GM18498 (cell line): Measurements from ENCODE around the gene ENTREP1.

Experiments
- ATAC-seq: cut with Tn5 transposase; IDR thresholded peaks from one replicate; pipeline ENCODE4 v1.9.1; 2021; ENCODE audit warnings: mild to moderate bottlenecking, moderate library complexity; ENCODE audit not compliant: unreplicated experiment

ENTREP1 gene

GRCh38 chr9:69363191-69363590 lies 38.2 kb downstream of the ENTREP1 start:
- no peak for ATAC-seq

GRCh38 chr9:69364510-69365150 lies 39.6 kb downstream of the ENTREP1 start:
- no peak for ATAC-seq

GRCh38 chr9:69370430-69370829 lies 45.4 kb downstream of the ENTREP1 start:
- ATAC-seq, result no peak

- ATAC-seq, result no peak
Measured at GRCh38 chr9:69371001-69371400, 46.0 kb downstream of the ENTREP1 start.

- ATAC-seq, result no peak
Measured at GRCh38 chr9:69376651-69377050, 51.6 kb downstream of the ENTREP1 start.

DNA sequence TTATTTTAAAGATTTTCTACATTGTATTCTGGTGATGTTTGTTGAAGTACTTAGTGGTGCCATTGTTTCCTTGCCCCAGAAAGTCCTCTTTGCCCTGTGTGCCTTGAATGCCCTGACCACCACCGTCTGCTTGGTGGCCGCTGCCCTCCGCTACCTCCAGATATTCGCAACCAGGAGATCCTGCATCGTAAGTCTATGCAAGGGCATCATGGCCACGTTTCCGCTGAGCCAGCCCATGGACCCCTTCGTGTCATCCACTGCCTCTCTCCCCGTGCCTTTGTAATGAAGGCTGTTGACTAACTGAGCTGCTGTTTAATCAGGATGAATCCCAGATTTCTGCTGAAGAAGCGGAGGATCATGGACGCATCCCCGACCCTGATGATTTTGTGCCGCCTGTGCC lies 52.3 kb downstream of the ENTREP1 start:
- ATAC-seq, result no peak

DNA sequence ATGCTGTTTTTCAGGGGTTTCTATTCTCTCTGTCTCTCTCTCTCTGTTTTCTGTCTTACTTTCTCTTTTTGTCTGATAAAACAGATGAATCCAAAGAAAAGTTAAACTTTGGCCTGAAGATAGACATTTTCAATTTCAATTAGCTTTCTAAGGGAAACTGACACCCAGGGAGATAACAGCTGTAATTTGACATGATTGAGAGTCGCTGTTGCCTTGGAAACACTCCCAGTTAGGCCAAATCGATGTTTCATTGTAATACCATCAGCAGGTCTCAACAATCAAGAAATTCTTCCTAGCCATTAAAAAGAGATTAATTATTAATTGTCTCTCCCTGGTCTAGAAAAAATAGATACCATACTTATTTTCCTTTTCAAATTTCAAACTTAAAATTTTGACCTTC lies 53.0 kb downstream of the ENTREP1 start:
- no peak for ATAC-seq

GRCh38 chr9:69379270-69379982 lies 54.4 kb downstream of the ENTREP1 start:
- no peak for ATAC-seq

DNA sequence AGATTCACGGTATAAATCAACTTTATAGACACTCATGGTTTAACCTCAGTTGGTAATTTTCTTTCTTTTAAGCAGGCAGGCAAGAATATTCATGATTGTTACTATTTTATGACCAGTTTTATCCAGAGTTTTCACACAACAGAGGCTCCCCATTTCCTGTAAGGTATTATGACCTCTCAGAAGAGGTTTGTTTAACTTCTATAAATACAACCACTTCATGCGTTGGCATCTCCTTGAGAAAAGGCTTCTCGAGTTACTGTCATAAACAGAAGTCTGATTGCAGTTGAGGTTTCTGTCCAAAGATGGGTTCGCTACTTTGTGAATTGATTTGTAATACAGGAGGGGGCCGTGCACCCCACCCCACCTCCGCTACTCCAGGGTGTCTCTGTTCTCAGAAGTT lies 55.3 kb downstream of the ENTREP1 start:
- ATAC-seq, result no peak

GRCh38 chr9:69380811-69381210 lies 55.8 kb downstream of the ENTREP1 start:
- ATAC-seq, result no peak

GRCh38 chr9:69382135-69382534 lies 57.1 kb downstream of the ENTREP1 start:
- no peak for ATAC-seq

- no peak for ATAC-seq
Measured at GRCh38 chr9:69385581-69386033, 60.6 kb downstream of the ENTREP1 start.

DNA sequence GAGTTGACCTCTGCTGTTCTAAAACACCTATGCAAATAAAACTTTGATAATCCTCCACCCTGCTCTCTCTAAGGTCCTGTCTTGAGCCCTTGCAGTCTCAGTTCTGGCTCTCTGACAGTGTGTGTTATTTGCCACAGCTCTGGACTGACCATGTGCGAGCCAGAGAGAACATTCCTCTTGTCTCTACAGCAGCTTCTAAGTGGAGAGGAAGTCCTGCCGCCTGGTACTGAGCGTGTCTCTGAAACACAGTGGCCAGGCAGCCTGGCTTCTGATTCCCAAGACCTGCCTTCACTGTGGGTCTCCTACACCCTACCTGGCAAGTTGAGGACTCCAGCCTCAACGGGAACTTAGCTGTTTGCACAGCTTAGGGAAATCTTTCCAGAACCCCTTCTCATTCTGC lies 61.6 kb downstream of the ENTREP1 start:
- ATAC-seq, result no peak

- ATAC-seq, result no peak
Measured at GRCh38 chr9:69388596-69388995, 63.6 kb downstream of the ENTREP1 start.

- no peak for ATAC-seq
Measured at GRCh38 chr9:69389437-69389995, 64.5 kb downstream of the ENTREP1 start.

GRCh38 chr9:69391487-69391886 lies 66.5 kb downstream of the ENTREP1 start:
- ATAC-seq, result no peak

GRCh38 chr9:69391946-69392345 lies 66.9 kb downstream of the ENTREP1 start:
- ATAC-seq, result no peak

DNA sequence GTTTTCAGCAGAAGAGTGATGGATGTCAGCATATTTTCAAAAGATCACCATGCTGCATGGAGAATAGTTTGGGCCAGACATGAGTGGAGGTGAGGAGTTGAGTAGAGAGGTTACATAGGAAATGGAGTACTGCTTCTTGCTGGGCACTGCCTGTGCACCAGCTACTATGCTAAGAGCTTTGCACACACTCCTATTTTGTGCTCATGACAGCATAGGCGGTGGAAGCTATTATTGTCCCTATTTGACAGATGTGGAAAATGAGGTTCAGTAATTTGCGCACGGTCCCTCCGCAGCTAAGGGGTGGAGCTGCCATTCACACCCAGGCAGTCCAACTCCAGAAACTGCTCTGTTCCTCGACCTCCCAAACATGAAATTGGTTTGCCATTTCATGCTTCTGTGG lies 67.8 kb downstream of the ENTREP1 start:
- ATAC-seq, result no peak

DNA sequence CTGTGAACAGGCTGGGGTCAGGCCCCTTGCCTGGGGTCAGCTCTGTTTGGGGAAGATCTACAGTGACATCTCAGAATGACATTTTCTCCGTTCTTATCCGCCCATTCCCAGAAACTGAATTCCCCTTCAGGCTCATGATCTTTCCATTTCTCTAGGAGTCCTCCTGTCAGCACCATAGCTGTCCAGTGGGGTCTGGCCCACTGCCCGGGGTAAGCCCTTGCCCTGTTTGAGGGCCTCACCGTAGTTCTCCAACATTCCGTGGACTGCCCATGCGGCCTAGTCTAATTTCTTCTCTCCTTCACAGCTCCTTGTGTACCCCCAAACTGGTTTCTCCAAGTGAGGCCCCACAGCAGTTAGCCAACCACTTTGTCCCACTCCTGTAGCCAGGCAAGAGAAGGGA lies 68.4 kb downstream of the ENTREP1 start:
- no peak for ATAC-seq

DNA sequence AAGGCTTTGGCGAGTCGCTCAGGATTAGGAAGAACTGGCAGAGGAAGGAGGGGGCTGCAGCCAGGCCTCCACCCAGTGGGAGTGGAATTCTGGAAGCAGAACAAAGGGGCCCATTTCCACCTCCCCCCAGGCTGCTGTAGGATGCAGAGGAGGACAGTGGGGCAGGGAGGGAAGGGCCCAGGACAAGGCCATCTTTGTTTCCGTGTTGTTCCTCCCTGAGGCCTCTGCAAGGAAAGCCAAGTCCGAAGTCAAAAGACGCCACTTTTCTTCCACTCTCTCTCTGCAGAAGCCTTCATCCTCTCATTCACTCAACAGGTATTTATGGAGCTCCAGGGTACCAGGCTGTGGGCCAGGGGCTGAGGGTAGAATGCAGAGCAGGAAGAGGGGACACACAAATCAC lies 70.7 kb downstream of the ENTREP1 start:
- ATAC-seq, result no peak

- no peak for ATAC-seq
Measured at GRCh38 chr9:69396759-69397158, 71.7 kb downstream of the ENTREP1 start.
